B cell (primary cell): ENCODE data around the gene IWS1. TPM values are rescaled to one million over a fixed set of nuclear protein-coding genes. Genes with fewer than 3 reads are reported as not detected.

Experiments
- ATAC-seq: fragments of 200-7000 bp; cut with Tn5 transposase; one replicate; pipeline ENCODE4 v1.10.0; 2021; ENCODE audit warnings: low read depth, mild to moderate bottlenecking, moderate number of reproducible peaks, moderate library complexity
- CTCF ChIA-PET: fragments of 350-600 bp; sonication (Branson Sonifier 250); formaldehyde crosslinking; loops from one replicate; lab custom pipeline; 2021; ENCODE audit warnings: antibody characterized with exemption, inconsistent platforms; lab: Charles Lee
- POLR2A ChIA-PET: fragments of 350-600 bp; sonication (Branson Sonifier 250); formaldehyde crosslinking; loops from one replicate; lab custom pipeline; 2021; ENCODE audit warnings: antibody characterized with exemption; lab: Charles Lee
- DNase-seq: peaks from one replicate; pipeline ENCODE4 v3.0.0; 2013
- H2AFZ ChIP-seq: 2 replicates; pipeline ENCODE4 v1.6.1; 2012; ENCODE audit warnings: mild to moderate bottlenecking, low read depth, low read length; ENCODE audit not compliant: insufficient read depth, poor library complexity, severe bottlenecking
- H3K27ac ChIP-seq, 2 donors: 1 replicate in 1 of 2; 2 replicates in 1 of 2; pipeline ENCODE4 v1.5.1; 2012 to 2013; ENCODE audit warnings: low read length in 2 of 2, mild to moderate bottlenecking in 2 of 2, moderate library complexity in 1 of 2
- H3K27me3 ChIP-seq, 4 experiments: fragments of 200-600 bp in 1 of 4; sonication (generic) in 1 of 4; replicated peaks in 1 of 4; 1 replicate in 2 of 4; 2 replicates in 2 of 4; pipeline versions ENCODE4 v1.6.1 to v1.7.0; 2013 to 2016; ENCODE audit warnings: low read length in 3 of 4, mild to moderate bottlenecking in 2 of 4, mixed read lengths in 1 of 4, moderate library complexity in 1 of 4; ENCODE audit not compliant: insufficient read depth in 4 of 4, control insufficient read depth in 3 of 4; ENCODE audit errors: control extremely low read depth in 1 of 4
- H3K36me3 ChIP-seq, 2 experiments: replicated peaks in 1 of 2; 1 replicate in 1 of 2; 2 replicates in 1 of 2; pipeline versions ENCODE4 v1.6.1 to v1.7.1; 2013; ENCODE audit warnings: low read length in 1 of 2; ENCODE audit not compliant: insufficient read depth in 2 of 2, control insufficient read depth in 1 of 2; ENCODE audit errors: control extremely low read depth in 1 of 2, extremely low read depth in 1 of 2
- H3K4me1 ChIP-seq, 2 donors: fragments of 200-600 bp in 1 of 2; sonication (generic) in 1 of 2; 1 replicate in 1 of 2; 2 replicates in 1 of 2; pipeline versions ENCODE4 v1.5.1 to v1.6.1; 2013 to 2017; ENCODE audit warnings: low read length in 2 of 2; ENCODE audit not compliant: control insufficient read depth in 2 of 2, insufficient read depth in 2 of 2
- H3K4me2 ChIP-seq: replicated peaks from 2 replicates; pipeline ENCODE3; 2012; ENCODE audit warnings: mild to moderate bottlenecking, low read depth, low read length; ENCODE audit not compliant: poor library complexity, severe bottlenecking
- H3K4me3 ChIP-seq, 5 experiments: fragments of 200-600 bp in 1 of 5; sonication (generic) in 1 of 5; 1 replicate in 3 of 5; 2 replicates in 2 of 5; pipeline versions ENCODE4 v1.5.1 to v1.7.0; 2011 to 2016; ENCODE audit warnings: low read length in 4 of 5, mild to moderate bottlenecking in 4 of 5, low read depth in 2 of 5, control low read depth in 1 of 5, moderate library complexity in 1 of 5; ENCODE audit not compliant: insufficient read depth in 1 of 5; ENCODE audit errors: control extremely low read depth in 1 of 5, extremely low read depth in 1 of 5
- H3K79me2 ChIP-seq: fragments of 200-600 bp; sonication (generic); one replicate; pipeline ENCODE4 v1.6.0; 2016; ENCODE audit warnings: low read length; ENCODE audit not compliant: control insufficient read depth, insufficient read depth
- H3K9ac ChIP-seq: fragments of 200-600 bp; sonication (generic); 2 replicates; pipeline ENCODE4 v1.6.1; 2017; ENCODE audit warnings: mild to moderate bottlenecking, low read length, moderate library complexity
- H3K9me3 ChIP-seq, 3 donors: one replicate each; pipeline versions ENCODE4 v1.6.1 to v1.7.1; 2013; ENCODE audit warnings: low read length in 2 of 3; ENCODE audit not compliant: control insufficient read depth in 2 of 3, insufficient read depth in 1 of 3; ENCODE audit errors: control extremely low read depth in 1 of 3
- H4K20me1 ChIP-seq: 2 replicates; pipeline ENCODE4 v1.6.0; 2012; ENCODE audit warnings: mild to moderate bottlenecking, low read length; ENCODE audit not compliant: insufficient read depth, control insufficient read depth, poor library complexity, severe bottlenecking
- H3K27ac Mint-ChIP-seq: one replicate; pipeline ENCODE4 v1.8.0; 2021; ENCODE audit warnings: mixed read lengths
- H3K27me3 Mint-ChIP-seq: one replicate; pipeline ENCODE4 v1.8.0; 2021; ENCODE audit warnings: mixed read lengths
- H3K4me1 Mint-ChIP-seq: one replicate; pipeline ENCODE4 v1.8.0; 2021; ENCODE audit warnings: mixed read lengths
- H3K4me3 Mint-ChIP-seq: one replicate; pipeline ENCODE4 v1.8.0; 2021; ENCODE audit warnings: mixed read lengths
- H3K9me3 Mint-ChIP-seq: one replicate; pipeline ENCODE4 v1.8.0; 2022; ENCODE audit warnings: mixed read lengths; ENCODE audit not compliant: insufficient read depth
- CTCF ChIP-seq: fragments of 200-600 bp; IDR thresholded peaks from one replicate; pipeline ENCODE4 v1.8.0; 2022; ENCODE audit warnings: antibody characterized with exemption, mild to moderate bottlenecking
- EZH2 ChIP-seq: IDR thresholded peaks from 2 replicates; pipeline ENCODE4 v1.6.1; 2012; ENCODE audit warnings: borderline replicate concordance, low read depth, mild to moderate bottlenecking, moderate library complexity, low read length; ENCODE audit not compliant: insufficient read depth, poor library complexity, severe bottlenecking
- WGBS: methylation state at CpG from one replicate; pipeline ENCODE4 v1.1.5; 2013; ENCODE audit warnings: missing lambda C conversion rate; ENCODE audit not compliant: insufficient coverage; 5-methylcytosine and 5-hydroxymethylcytosine counted together
- intact Hi-C: fragments of 100-400 bp; cut with micrococcal nuclease; formaldehyde crosslinking; loops from one replicate; pipeline ENCODE4 v1.10.0; 2022
- polyA plus RNA-seq: library from polyadenylated mRNA; depleted of rRNA; stranded (reverse); fragments of >200 nt; gene quantifications from 2 replicates; pipeline ENCODE4 v1.2.3, GENCODE V29; 2012
- total RNA-seq, 2 donors: library from RNA; stranded (reverse); fragments of 120-200 nt in 1 of 2; gene quantifications; 1 replicate in 1 of 2; 2 replicates in 1 of 2; pipeline versions ENCODE4 v1.2.3 to v1.2.4, GENCODE V29; 2013 to 2022

The IWS1 gene
- total and polyA plus RNA-seq, 2 donors (not counting 1 experiment from before 2014, with no cell fraction given), result 22.5 to 45.9 TPM

GRCh38 chr2:127510073-127510472 is 16.2 kb downstream of the IWS1 start:
- Mint-ChIP-seq H3K9me3 (no peaks in the 10 kb centered on the region), H3K4me1 (peaks cover 49% of the 10 kb centered on the region), H3K27me3 (no peaks in the 10 kb centered on the region), H3K4me3 (no peak overlapping the region), H3K27ac (no peak overlapping the region)
- ChIA-PET POLR2A (no interaction called here), CTCF (interaction anchor here (0.8 to 2.4 kb wide), 2 partner anchors 68 to 140 kb away, joined by 3 to 7 read pairs; no protein-coding TSS in a partner anchor)
- H3K79me2 ChIP-seq, result peaks cover 87% of the 10 kb centered on the region
- H3K4me3 ChIP-seq, result no peak overlapping the region
- peaks cover 5 to 7% of the 10 kb centered on the region in 2 donors for H3K4me1 ChIP-seq
- ATAC-seq (no peak), DNase-seq (no peak)
- no peak overlapping the region for H3K9ac ChIP-seq
- H3K9me3 ChIP-seq, result no peaks in the 10 kb centered on the region
- no peaks in the 10 kb centered on the region for H3K27me3 ChIP-seq
- H4K20me1 ChIP-seq, result peaks cover 81% of the 10 kb centered on the region
- WGBS, result 92% methylated on average over 2 of the region's 2 CpGs
- peaks cover 6 to 30% of the 10 kb centered on the region in 2 experiments for H3K36me3 ChIP-seq
- no peak overlapping the region for H2AFZ ChIP-seq
- TF ChIP-seq EZH2 (no peak), CTCF (no peak)
- no peak overlapping the region for H3K27ac ChIP-seq
- intact Hi-C loops, result no loop called here
- no peak overlapping the region for H3K4me2 ChIP-seq

GRCh38 chr2:127508631-127509034 is 17.7 kb downstream of the IWS1 start:
- H3K4me1 Mint-ChIP-seq, result peaks cover 42% of the 10 kb centered on the region
- H3K36me3 ChIP-seq, result peaks cover 8 to 32% of the 10 kb centered on the region in 2 experiments
- WGBS, result 36% methylated on average over 2 of the region's 3 CpGs
- H3K4me3 Mint-ChIP-seq, result no peak overlapping the region
- POLR2A ChIA-PET, result no interaction called here
- ATAC-seq (peak; percentile 47), DNase-seq (no peak)
- CTCF ChIA-PET, result interaction anchor here (1.1 to 2.4 kb wide), 2 partner anchors 82 to 141 kb away, joined by 4 to 7 read pairs; no protein-coding TSS in a partner anchor
- peaks cover 3 to 7% of the 10 kb centered on the region in 2 donors for H3K4me1 ChIP-seq
- H2AFZ ChIP-seq, result no peak overlapping the region
- no peak overlapping the region for H3K27ac ChIP-seq
- H3K9ac ChIP-seq, result no peak overlapping the region
- no peak overlapping the region for H3K4me3 ChIP-seq
- no peak overlapping the region for H3K4me2 ChIP-seq
- no peaks in the 10 kb centered on the region for H3K27me3 ChIP-seq
- no peaks in the 10 kb centered on the region for H3K9me3 ChIP-seq
- H3K79me2 ChIP-seq, result peaks cover 86% of the 10 kb centered on the region
- H3K27me3 Mint-ChIP-seq, result no peaks in the 10 kb centered on the region
- H3K27ac Mint-ChIP-seq, result no peak overlapping the region
- intact Hi-C loops, result no loop called here
- TF ChIP-seq CTCF, result no peak
- no peak for TF ChIP-seq EZH2
- no peaks in the 10 kb centered on the region for H3K9me3 Mint-ChIP-seq
- H4K20me1 ChIP-seq, result peaks cover 79% of the 10 kb centered on the region
